NB4 (cell line): Measurements from ENCODE around the gene RHOT1.
"Not testable (repeated sequence)": the region's sequence is repeated elsewhere in the genome, so short reads cannot be mapped to it uniquely, and the experiment has no call there.

Source experiments
- MYC ChIP-seq: IDR thresholded peaks from 2 replicates; pipeline ENCODE4 v1.6.1; 2011; ENCODE audit warnings: low read depth, low read length
- POLR2A ChIP-seq: IDR thresholded peaks from 2 replicates; pipeline ENCODE4 v1.6.1; 2011; ENCODE audit warnings: mild to moderate bottlenecking; ENCODE audit not compliant: insufficient read length; ENCODE audit errors: extremely low read depth
- TF ChIP-seq, protein P1 (sequence below): IDR thresholded peaks from one replicate; pipeline ENCODE4 v1.5.1; 2012; ENCODE audit warnings: low read depth, low read length
- TF ChIP-seq, protein P2 (sequence below): IDR thresholded peaks from 2 replicates; pipeline ENCODE4 v1.6.1; 2011; ENCODE audit warnings: low read depth, low read length

DNA sequence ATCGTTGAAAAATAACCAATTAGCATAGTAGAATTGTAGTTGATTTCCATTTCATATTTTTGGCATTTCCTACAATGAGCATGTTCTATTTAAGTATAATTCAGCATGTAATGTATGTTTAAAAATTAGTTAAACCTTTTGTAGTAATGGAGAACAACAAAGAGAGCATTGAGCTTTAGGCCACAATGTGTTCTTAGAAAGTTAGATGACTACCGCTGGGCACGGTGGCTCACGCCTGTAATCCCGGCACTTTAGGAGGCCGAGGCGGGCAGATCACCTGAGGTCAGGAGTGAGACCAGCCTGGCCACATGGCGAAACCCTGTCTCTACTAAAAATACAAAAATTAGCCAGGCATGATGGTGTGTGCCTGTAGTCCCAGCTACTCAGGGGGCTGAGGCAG is 42.0 kb upstream of the RHOT1 start:
- TF ChIP-seq, protein P1, sequence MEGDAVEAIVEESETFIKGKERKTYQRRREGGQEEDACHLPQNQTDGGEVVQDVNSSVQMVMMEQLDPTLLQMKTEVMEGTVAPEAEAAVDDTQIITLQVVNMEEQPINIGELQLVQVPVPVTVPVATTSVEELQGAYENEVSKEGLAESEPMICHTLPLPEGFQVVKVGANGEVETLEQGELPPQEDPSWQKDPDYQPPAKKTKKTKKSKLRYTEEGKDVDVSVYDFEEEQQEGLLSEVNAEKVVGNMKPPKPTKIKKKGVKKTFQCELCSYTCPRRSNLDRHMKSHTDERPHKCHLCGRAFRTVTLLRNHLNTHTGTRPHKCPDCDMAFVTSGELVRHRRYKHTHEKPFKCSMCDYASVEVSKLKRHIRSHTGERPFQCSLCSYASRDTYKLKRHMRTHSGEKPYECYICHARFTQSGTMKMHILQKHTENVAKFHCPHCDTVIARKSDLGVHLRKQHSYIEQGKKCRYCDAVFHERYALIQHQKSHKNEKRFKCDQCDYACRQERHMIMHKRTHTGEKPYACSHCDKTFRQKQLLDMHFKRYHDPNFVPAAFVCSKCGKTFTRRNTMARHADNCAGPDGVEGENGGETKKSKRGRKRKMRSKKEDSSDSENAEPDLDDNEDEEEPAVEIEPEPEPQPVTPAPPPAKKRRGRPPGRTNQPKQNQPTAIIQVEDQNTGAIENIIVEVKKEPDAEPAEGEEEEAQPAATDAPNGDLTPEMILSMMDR, result not testable (repeated sequence)
- TF ChIP-seq, protein P2, sequence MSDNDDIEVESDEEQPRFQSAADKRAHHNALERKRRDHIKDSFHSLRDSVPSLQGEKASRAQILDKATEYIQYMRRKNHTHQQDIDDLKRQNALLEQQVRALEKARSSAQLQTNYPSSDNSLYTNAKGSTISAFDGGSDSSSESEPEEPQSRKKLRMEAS, result not testable (repeated sequence)
- TF ChIP-seq POLR2A, MYC: not testable (repeated sequence)
